Tibial nerve (tissue), 4 donors: ENCODE measurements around the gene KDM4B. TPM values are rescaled to one million over a fixed set of nuclear protein-coding genes. Genes with fewer than 3 reads are reported as not detected.

Experiments used
- DNase-seq, 2 donors: peaks; one replicate each; pipeline ENCODE4 v3.0.0-alpha.2; 2019; ENCODE audit warnings: low spot score in 2 of 2
- H3K27ac ChIP-seq, 4 donors: fragments of 200-600 bp; sonication (generic) in 3 of 4; one replicate each; pipeline ENCODE4 v1.5.1; 2017 to 2019; ENCODE audit warnings: mild to moderate bottlenecking in 1 of 4
- H3K27me3 ChIP-seq, 2 donors: fragments of 200-600 bp; sonication (generic) in 1 of 2; one replicate each; pipeline versions ENCODE4 v1.5.1 to v1.6.0; 2017 to 2019
- H3K36me3 ChIP-seq, 3 donors: fragments of 200-600 bp; sonication (generic); one replicate each; pipeline ENCODE4 v1.5.1; 2018 to 2019
- H3K4me1 ChIP-seq, 4 donors: fragments of 200-600 bp; sonication (generic) in 3 of 4; one replicate each; pipeline ENCODE4 v1.5.1; 2017 to 2019
- H3K4me3 ChIP-seq, 4 donors: fragments of 200-600 bp; sonication (generic) in 3 of 4; one replicate each; pipeline ENCODE4 v1.5.1; 2017 to 2019; ENCODE audit warnings: mild to moderate bottlenecking in 1 of 4, moderate library complexity in 1 of 4
- H3K9me3 ChIP-seq, 4 donors: fragments of 200-600 bp; sonication (generic) in 3 of 4; one replicate each; pipeline ENCODE4 v1.5.1; 2017 to 2019
- CTCF ChIP-seq, 5 experiments: fragments of 200-600 bp in 3 of 5; fragments of 450-650 bp in 2 of 5; sonication (generic) in 3 of 5; IDR thresholded peaks; one replicate each; pipeline ENCODE4 v1.5.1; 2016 to 2019; ENCODE audit warnings: antibody characterized with exemption in 5 of 5, mild to moderate bottlenecking in 3 of 5, moderate library complexity in 2 of 5
- EP300 ChIP-seq, 2 donors: sonication (generic); formaldehyde crosslinking; IDR thresholded peaks; one replicate each; pipeline ENCODE4 v1.6.1; 2017; ENCODE audit warnings: antibody characterized with exemption in 2 of 2, mild to moderate bottlenecking in 1 of 2
- POLR2A ChIP-seq, 2 donors: fragments of 450-650 bp; IDR thresholded peaks; one replicate each; pipeline ENCODE4 v1.6.1; 2017; ENCODE audit warnings: antibody characterized with exemption in 2 of 2, mild to moderate bottlenecking in 2 of 2, moderate library complexity in 2 of 2
- WGBS, 2 donors: methylation state at CpG; one replicate each; pipeline ENCODE4 v1.1.5; 2018; 5-methylcytosine and 5-hydroxymethylcytosine counted together
- total RNA-seq, 4 donors: library from RNA; depleted of rRNA; stranded (reverse); fragments of >200 nt; gene quantifications; one replicate each; pipeline ENCODE4 v1.1.0, GENCODE V29; 2016

KDM4B gene
- total RNA-seq, 4 donors from 2014 or later = 37.8 to 72.4 (median 57.2) TPM

DNA sequence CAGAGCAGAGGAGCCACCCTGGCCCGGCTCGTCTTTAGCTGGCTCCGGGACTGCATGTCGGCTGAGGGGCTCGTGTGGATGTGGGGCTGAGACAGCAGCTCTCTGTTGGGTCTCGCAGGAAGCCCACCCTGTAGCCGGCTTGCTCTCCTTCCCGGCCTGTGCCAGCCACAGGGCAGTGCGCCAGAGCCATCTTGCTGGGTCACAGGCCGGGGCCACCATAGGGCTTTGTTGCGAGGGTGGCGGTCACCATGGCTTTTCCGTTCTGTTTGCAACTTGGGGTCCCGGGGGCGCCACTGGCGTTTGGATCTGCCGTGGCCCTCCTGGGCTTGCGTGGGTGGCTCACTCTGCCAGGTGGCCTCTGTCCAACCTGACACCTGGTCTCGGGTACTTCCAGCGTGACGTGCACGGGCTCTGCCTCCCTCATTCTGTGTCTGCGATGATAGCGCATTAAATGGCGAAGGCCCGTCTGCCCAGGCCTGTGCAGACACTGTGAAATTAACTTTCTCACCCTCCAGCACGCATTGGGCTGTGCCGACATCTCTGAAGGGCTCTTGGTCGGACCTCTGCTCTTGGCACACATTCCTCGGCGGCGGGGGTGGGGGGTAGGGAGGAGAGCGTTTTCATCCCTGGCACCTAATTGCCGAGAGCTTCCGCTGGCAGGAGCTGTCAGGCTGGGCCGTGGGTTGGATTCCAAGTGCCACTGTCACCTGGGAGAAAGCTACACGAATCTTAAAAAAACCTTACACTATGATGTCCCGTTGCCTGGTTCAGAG lies 95.1 kb downstream of the KDM4B start:
- Histone ChIP-seq H3K36me3 (peaks cover 0 to 56% (median 0%) of the 10 kb centered on the region in 3 donors), H3K4me1 (peaks cover 0 to 34% (median 5%) of the 10 kb centered on the region in 4 donors), H3K27me3 (no peaks in the 10 kb centered on the region), H3K9me3 (peaks cover 0 to 9% (median 0%) of the 10 kb centered on the region in 4 donors), H3K27ac (no peak overlapping the region), H3K4me3 (no peak overlapping the region)
- no peak for TF ChIP-seq CTCF (IDR thresholded peaks at IDR 0.05)
- no peak for TF ChIP-seq EP300 (IDR thresholded peaks at IDR 0.05)
- TF ChIP-seq POLR2A (IDR thresholded peaks at IDR 0.05) = no peak
- DNase-seq = no peak
- WGBS, 2 donors = 91 to 93% methylated on average over 24 to 35 of the region's 38 CpGs

DNA sequence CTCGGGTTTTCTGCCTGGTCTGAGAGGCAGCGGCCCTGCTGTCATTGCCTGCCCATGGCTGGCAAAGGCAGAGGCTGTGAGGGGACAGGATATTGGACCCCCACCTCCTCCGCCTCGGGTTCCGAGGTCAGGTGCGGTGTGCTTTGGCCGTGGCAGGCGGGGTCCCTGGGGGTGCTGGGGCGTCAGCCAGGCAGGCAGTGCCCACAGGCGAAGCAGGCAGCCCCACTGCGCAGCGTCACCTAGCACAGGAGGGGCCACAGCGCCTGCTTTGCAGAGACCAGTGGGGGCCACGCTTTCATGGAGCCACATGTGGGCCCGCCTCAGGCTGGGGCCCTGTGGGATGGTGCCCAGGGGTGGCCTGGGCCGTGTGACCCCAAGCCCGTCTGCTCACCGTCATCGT lies 96.0 kb downstream of the KDM4B start:
- 88 to 90% methylated on average over 15 to 17 of the region's 19 CpGs for WGBS, 2 donors
- no peak overlapping the region for H3K4me3 ChIP-seq
- TF ChIP-seq CTCF (IDR thresholded peaks at IDR 0.05) (no peak), POLR2A (IDR thresholded peaks at IDR 0.05) (no peak)

GRCh38 chr19:5065663-5066093 lies 96.8 kb downstream of the KDM4B start:
- 77 to 90% methylated on average over 19 to 24 of the region's 24 CpGs for WGBS, 2 donors

More for the DNA sequence above, 96.0 kb downstream of the KDM4B start:
- H3K27me3 ChIP-seq = no peaks in the 10 kb centered on the region
- peaks cover 0 to 56% (median 0%) of the 10 kb centered on the region in 3 donors for H3K36me3 ChIP-seq
- no peak overlapping the region for H3K27ac ChIP-seq
- peaks cover 0 to 9% (median 0%) of the 10 kb centered on the region in 4 donors for H3K9me3 ChIP-seq
- H3K4me1 ChIP-seq = peaks cover 0 to 27% (median 3%) of the 10 kb centered on the region in 4 donors
- DNase-seq = no peak

DNA sequence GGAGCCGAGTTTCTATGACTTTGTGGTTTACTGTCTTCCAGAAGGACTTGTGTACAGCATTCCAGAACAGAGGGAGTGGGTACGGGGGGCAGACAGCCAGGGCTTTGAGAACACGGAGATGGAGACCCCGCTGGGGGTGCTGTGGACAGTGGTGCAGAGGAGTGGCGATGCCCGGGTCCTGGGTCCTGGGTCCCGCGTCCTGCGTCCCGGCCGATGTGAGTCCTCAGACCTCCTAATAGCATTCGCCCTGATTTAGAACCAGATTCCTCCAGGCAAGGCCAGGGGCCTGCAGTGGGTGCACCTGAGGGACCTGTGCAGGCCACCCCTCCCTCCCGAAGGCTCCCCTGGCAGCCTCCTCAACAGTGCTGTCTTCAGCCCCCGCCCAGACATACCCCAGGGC lies 97.9 kb downstream of the KDM4B start:
- Histone ChIP-seq H3K27ac (no peak overlapping the region), H3K4me3 (no peak overlapping the region), H3K4me1 (peaks cover 0 to 32% (median 3%) of the 10 kb centered on the region in 4 donors), H3K9me3 (peaks cover 0 to 9% (median 0%) of the 10 kb centered on the region in 4 donors), H3K27me3 (no peaks in the 10 kb centered on the region), H3K36me3 (peaks cover 0 to 59% (median 0%) of the 10 kb centered on the region in 3 donors)
- no peak for DNase-seq
- TF ChIP-seq CTCF (IDR thresholded peaks at IDR 0.05) (no peak), EP300 (IDR thresholded peaks at IDR 0.05) (no peak), POLR2A (IDR thresholded peaks at IDR 0.05) (no peak)
- WGBS, 2 donors = 88 to 94% methylated on average over 14 of the region's 14 CpGs

More at GRCh38 chr19:5065663-5066093, 96.8 kb downstream of the KDM4B start:
- no peak for TF ChIP-seq EP300 (IDR thresholded peaks at IDR 0.05)
- Histone ChIP-seq H3K36me3 (peaks cover 0 to 60% (median 0%) of the 10 kb centered on the region in 3 donors), H3K27ac (no peak overlapping the region), H3K27me3 (no peaks in the 10 kb centered on the region), H3K4me1 (peaks cover 0 to 27% (median 3%) of the 10 kb centered on the region in 4 donors), H3K4me3 (no peak overlapping the region), H3K9me3 (peaks cover 0 to 9% (median 0%) of the 10 kb centered on the region in 4 donors)
- no peak for DNase-seq

GRCh38 chr19:5067678-5068077 lies 98.8 kb downstream of the KDM4B start:
- H3K27me3 ChIP-seq = no peaks in the 10 kb centered on the region
- peaks cover 0 to 57% (median 0%) of the 10 kb centered on the region in 3 donors for H3K36me3 ChIP-seq
- TF ChIP-seq POLR2A (IDR thresholded peaks at IDR 0.05) (no peak), EP300 (IDR thresholded peaks at IDR 0.05) (no peak), CTCF (IDR thresholded peaks at IDR 0.05) (no peak)
- H3K4me3 ChIP-seq = no peak overlapping the region
- peaks cover 0 to 41% (median 3%) of the 10 kb centered on the region in 4 donors for H3K4me1 ChIP-seq
- WGBS, 2 donors = 48 to 50% methylated on average over 12 of the region's 12 CpGs
- H3K27ac ChIP-seq = no peak overlapping the region
- H3K9me3 ChIP-seq = peaks cover 0 to 5% (median 0%) of the 10 kb centered on the region in 4 donors
- no peak for DNase-seq
